ENCODE results near the gene SMPD4. TPM values are rescaled to one million over a fixed set of nuclear protein-coding genes. Genes with fewer than 3 reads are reported as not detected.
"Not testable (repeated sequence)": the region's sequence is repeated elsewhere in the genome, so short reads cannot be mapped to it uniquely, and the experiment has no call there.

The SMPD4 gene
- total and polyA plus RNA-seq, 2 of the 4 experiments (the other 2 are of a cell fraction), result 8.6 to 63.0 TPM

DNA sequence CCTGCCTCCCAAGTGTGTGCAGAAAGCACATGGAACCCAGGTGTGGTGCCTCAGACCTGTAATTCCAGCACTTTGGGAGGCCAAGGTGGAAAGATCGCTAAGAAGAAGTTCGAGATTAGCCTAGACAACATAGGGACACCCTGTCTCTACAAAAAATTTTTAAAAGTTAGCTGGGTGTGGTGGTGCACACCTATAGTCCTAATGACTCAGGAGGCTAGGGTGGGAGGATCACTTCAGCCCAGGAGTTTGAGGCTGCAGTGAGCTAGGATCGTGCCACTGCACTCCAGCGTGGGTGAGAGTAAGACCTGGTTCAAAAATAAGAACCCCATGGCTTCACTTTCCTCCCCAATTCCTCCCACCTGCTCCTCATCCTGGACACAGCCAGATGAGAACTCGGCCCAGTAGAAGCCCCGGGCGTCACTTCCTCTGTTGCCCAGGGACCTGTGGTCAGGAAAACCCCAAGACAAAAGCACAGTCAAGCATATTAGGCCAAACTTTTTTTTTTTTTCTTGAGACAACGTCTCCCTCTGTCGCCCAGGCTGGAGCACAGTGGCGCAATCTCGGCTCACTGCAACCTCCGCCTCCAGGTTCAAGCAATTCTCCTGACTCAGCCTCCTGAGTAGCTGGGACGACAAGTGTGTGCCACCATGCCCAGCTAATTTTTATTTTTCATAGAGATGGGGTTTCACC lies 23.4 kb downstream of the SMPD4 start:
- H3K36me3 ChIP-seq (ENCODE audit: control insufficient read depth, insufficient read depth, low read length), result peaks cover 27% of the 10 kb centered on the region
- H3K4ac ChIP-seq (ENCODE audit: low read depth, low read length); intact Hi-C loops (cut with micrococcal nuclease); H3K9me1 ChIP-seq (ENCODE audit: insufficient read depth, low read length); H3K27me3 ChIP-seq (ENCODE audit: control insufficient read depth, insufficient read depth, low read length); H4K91ac ChIP-seq (ENCODE audit: insufficient read depth, low read depth, low read length); H3K4me3 ChIP-seq (ENCODE audit: insufficient read depth, low read depth, low read length); dilution Hi-C loops (cut with HindIII; ENCODE audit: low sequenced_read_pairs, unreplicated experiment); DNase-seq; BruUV-seq (replicated peaks); H2AK9ac ChIP-seq (replicated peaks; ENCODE audit: low read depth, low read length, poor library complexity); H3K4me1 ChIP-seq (ENCODE audit: control insufficient read depth, insufficient read depth, low read length); POLR2A ChIA-PET (ENCODE audit: unreplicated experiment); H3K18ac ChIP-seq (ENCODE audit: low read depth, low read length); CTCF ChIA-PET; H3K56ac ChIP-seq (ENCODE audit: extremely low read depth, insufficient read depth, low read length); H2BK20ac ChIP-seq (ENCODE audit: low read depth, low read length); H3K27ac ChIP-seq (ENCODE audit: insufficient read depth, low read length); H2AK5ac ChIP-seq (ENCODE audit: low read depth, low read length); H2BK5ac ChIP-seq (ENCODE audit: low read depth, low read length, poor library complexity, severe bottlenecking); ATAC-seq (ENCODE audit: low read depth); H2BK120ac ChIP-seq (ENCODE audit: low read depth, low read length); H4K8ac ChIP-seq (ENCODE audit: low read depth in 2 of 2, low read length in 2 of 2); H3K23ac ChIP-seq (ENCODE audit: low read depth, low read length); H2BK15ac ChIP-seq (ENCODE audit: low read depth, low read length); H4K5ac ChIP-seq (ENCODE audit: low read depth, low read length); H3K4me2 ChIP-seq (ENCODE audit: low read depth, low read length); H3K9me3 ChIP-seq (ENCODE audit: control insufficient read depth, insufficient read depth, low read length); H2AFZ ChIP-seq (replicated peaks; ENCODE audit: low read length, poor library complexity); H3K79me1 ChIP-seq (ENCODE audit: low read depth in 1 of 2, low read length in 2 of 2); H4K20me1 ChIP-seq (ENCODE audit: insufficient read depth, low read length); H3K9ac ChIP-seq (ENCODE audit: low read depth, low read length); H3K14ac ChIP-seq (replicated peaks; ENCODE audit: low read depth, low read length): not testable (repeated sequence)
- in situ Hi-C loops (cut with MboI; ENCODE audit: low sequenced_read_pairs), result loop anchor here (25.0 kb wide), 1 partner anchor 1354 kb away; no protein-coding TSS in a partner anchor
- 85% methylated on average over 4 of the region's 13 CpGs; no CpG with 5 or more reads in 1 of the 2 experiments for WGBS, 2 experiments (ENCODE audit: extremely low coverage in 2 of 2, insufficient read length in 1 of 2)

DNA sequence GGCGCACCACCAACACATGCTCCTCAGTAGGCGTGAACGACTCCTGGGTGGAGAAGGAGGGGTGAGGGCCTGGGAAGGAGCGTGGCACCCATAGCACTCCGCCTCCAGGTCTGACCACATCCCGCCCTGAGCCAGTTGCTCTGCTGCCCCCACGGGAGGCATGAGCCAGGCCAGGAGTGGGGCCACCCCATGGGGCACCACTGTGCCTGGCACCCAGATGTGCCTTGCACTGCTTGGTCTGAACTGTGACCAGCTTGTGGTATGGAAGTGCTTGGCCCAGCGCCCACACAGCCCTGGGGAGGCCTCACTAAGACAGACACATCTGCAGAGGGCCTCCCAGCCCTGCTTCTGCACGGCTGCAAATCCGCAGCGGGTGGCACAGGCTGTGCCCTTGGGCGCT lies 24.0 kb downstream of the SMPD4 start:
- H4K5ac ChIP-seq (ENCODE audit: low read depth, low read length); H2BK120ac ChIP-seq (ENCODE audit: low read depth, low read length); H3K79me1 ChIP-seq (ENCODE audit: low read depth in 1 of 2, low read length in 2 of 2); DNase-seq; H3K18ac ChIP-seq (ENCODE audit: low read depth, low read length); H3K27ac ChIP-seq (ENCODE audit: insufficient read depth, low read length); H3K4me3 ChIP-seq (ENCODE audit: insufficient read depth, low read depth, low read length); H3K56ac ChIP-seq (ENCODE audit: extremely low read depth, insufficient read depth, low read length); H3K4me2 ChIP-seq (ENCODE audit: low read depth, low read length); H2AFZ ChIP-seq (replicated peaks; ENCODE audit: low read length, poor library complexity); H2BK15ac ChIP-seq (ENCODE audit: low read depth, low read length); H3K9ac ChIP-seq (ENCODE audit: low read depth, low read length); BruUV-seq (replicated peaks); H3K4me1 ChIP-seq (ENCODE audit: control insufficient read depth, insufficient read depth, low read length); ATAC-seq (ENCODE audit: low read depth); H3K23ac ChIP-seq (ENCODE audit: low read depth, low read length); H3K9me1 ChIP-seq (ENCODE audit: insufficient read depth, low read length); H3K14ac ChIP-seq (replicated peaks; ENCODE audit: low read depth, low read length); intact Hi-C loops (cut with micrococcal nuclease); H3K27me3 ChIP-seq (ENCODE audit: control insufficient read depth, insufficient read depth, low read length); dilution Hi-C loops (cut with HindIII; ENCODE audit: low sequenced_read_pairs, unreplicated experiment); H2AK9ac ChIP-seq (replicated peaks; ENCODE audit: low read depth, low read length, poor library complexity); H2BK5ac ChIP-seq (ENCODE audit: low read depth, low read length, poor library complexity, severe bottlenecking); H2AK5ac ChIP-seq (ENCODE audit: low read depth, low read length); H4K8ac ChIP-seq (ENCODE audit: low read depth in 2 of 2, low read length in 2 of 2); CTCF ChIA-PET; H4K20me1 ChIP-seq (ENCODE audit: insufficient read depth, low read length); H3K9me3 ChIP-seq (ENCODE audit: control insufficient read depth, insufficient read depth, low read length); H4K91ac ChIP-seq (ENCODE audit: insufficient read depth, low read depth, low read length); H2BK20ac ChIP-seq (ENCODE audit: low read depth, low read length); H3K4ac ChIP-seq (ENCODE audit: low read depth, low read length); POLR2A ChIA-PET (ENCODE audit: unreplicated experiment): not testable (repeated sequence)
- WGBS, 2 experiments (ENCODE audit: extremely low coverage in 2 of 2, insufficient read length in 1 of 2), result 80% methylated on average over 1 of the region's 12 CpGs; no CpG with 5 or more reads in 1 of the 2 experiments
- peaks cover 27% of the 10 kb centered on the region; the same call in 1 of the 2 replicates for H3K36me3 ChIP-seq (ENCODE audit: control insufficient read depth, insufficient read depth, low read length)
- in situ Hi-C loops (cut with MboI; ENCODE audit: low sequenced_read_pairs), result loop anchor here (25.0 kb wide), 1 partner anchor 1355 kb away; no protein-coding TSS in a partner anchor

All from IMR-90 (cell line).